Neuronal stem cell (in vitro differentiated cells): ENCODE data around the gene DEPDC5. TPM values are rescaled to one million over a fixed set of nuclear protein-coding genes. Genes with fewer than 3 reads are reported as not detected.
"Not testable (repeated sequence)": the region's sequence is repeated elsewhere in the genome, so short reads cannot be mapped to it uniquely, and the experiment has no call there.

ENCODE experiments used
- DNase-seq: peaks from one replicate; pipeline ENCODE4 v3.0.0-alpha.2; 2013; ENCODE audit warnings: low spot score
- H2AFZ ChIP-seq: one replicate; pipeline ENCODE4 v1.6.1; 2013; ENCODE audit warnings: mild to moderate bottlenecking, low read length, inconsistent platforms
- H2AK5ac ChIP-seq: 2 replicates; pipeline ENCODE4 v1.6.1; 2013; ENCODE audit warnings: low read depth, mild to moderate bottlenecking, inconsistent platforms, low read length, moderate library complexity, mixed read lengths
- H2BK120ac ChIP-seq: 2 replicates; pipeline ENCODE4 v1.6.1; 2013; ENCODE audit warnings: low read depth, mild to moderate bottlenecking, inconsistent platforms, low read length, moderate library complexity, mixed read lengths
- H2BK12ac ChIP-seq: one replicate; pipeline ENCODE4 v1.6.1; 2013; ENCODE audit warnings: low read length, inconsistent platforms
- H2BK15ac ChIP-seq: 2 replicates; pipeline ENCODE4 v1.6.1; 2013; ENCODE audit warnings: mild to moderate bottlenecking, low read length, inconsistent platforms, mixed read lengths
- H2BK5ac ChIP-seq: one replicate; pipeline ENCODE4 v1.6.1; 2013; ENCODE audit warnings: inconsistent platforms, mild to moderate bottlenecking, low read length, moderate library complexity
- H3K14ac ChIP-seq: one replicate; pipeline ENCODE4 v1.6.1; 2013; ENCODE audit warnings: low read length, inconsistent platforms
- H3K18ac ChIP-seq: 2 replicates; pipeline ENCODE4 v1.6.1; 2013; ENCODE audit warnings: low read length, inconsistent platforms
- H3K23ac ChIP-seq: 2 replicates; pipeline ENCODE4 v1.6.1; 2013; ENCODE audit warnings: low read depth, mild to moderate bottlenecking, mixed read lengths, low read length, inconsistent platforms; ENCODE audit not compliant: poor library complexity
- H3K27ac ChIP-seq: replicated peaks from 3 replicates; pipeline ENCODE4 v1.5.1; 2013; ENCODE audit warnings: low read length, inconsistent platforms
- H3K27me3 ChIP-seq, 3 experiments: 2 replicates each; pipeline ENCODE4 v1.6.1; 2013; ENCODE audit warnings: low read length in 3 of 3, mild to moderate bottlenecking in 2 of 3, inconsistent platforms in 1 of 3, low read depth in 1 of 3, mixed read lengths in 1 of 3, moderate library complexity in 1 of 3; ENCODE audit not compliant: control insufficient read depth in 3 of 3, insufficient read depth in 3 of 3
- H3K36me3 ChIP-seq, 2 donors: replicated peaks in 1 of 2; 2 replicates each; pipeline ENCODE4 v1.6.1; 2013; ENCODE audit warnings: low read length in 2 of 2; ENCODE audit not compliant: control insufficient read depth in 2 of 2, insufficient read depth in 2 of 2
- H3K4ac ChIP-seq: 2 replicates; pipeline ENCODE4 v1.6.1; 2013; ENCODE audit warnings: inconsistent platforms, mild to moderate bottlenecking, low read length, moderate library complexity
- H3K4me1 ChIP-seq, 2 donors: 1 replicate in 1 of 2; 2 replicates in 1 of 2; pipeline ENCODE4 v1.6.1; 2013; ENCODE audit warnings: low read length in 2 of 2, low read depth in 1 of 2; ENCODE audit not compliant: control insufficient read depth in 2 of 2, insufficient read depth in 1 of 2
- H3K4me2 ChIP-seq: one replicate; pipeline ENCODE4 v1.6.1; 2013; ENCODE audit warnings: mild to moderate bottlenecking, low read length, inconsistent platforms; ENCODE audit not compliant: insufficient read depth, poor library complexity, severe bottlenecking
- H3K4me3 ChIP-seq, 2 donors: 2 replicates each; pipeline ENCODE4 v1.5.1; 2013; ENCODE audit warnings: low read length in 2 of 2, mild to moderate bottlenecking in 2 of 2, inconsistent platforms in 1 of 2, moderate library complexity in 1 of 2
- H3K79me1 ChIP-seq: one replicate; pipeline ENCODE4 v1.6.1; 2013; ENCODE audit warnings: low read depth, mild to moderate bottlenecking, inconsistent platforms, low read length, moderate library complexity
- H3K9ac ChIP-seq: one replicate; pipeline ENCODE4 v1.6.1; 2013; ENCODE audit warnings: mild to moderate bottlenecking, low read depth, low read length, inconsistent platforms; ENCODE audit not compliant: poor library complexity
- H3K9me3 ChIP-seq, 2 donors: replicated peaks in 1 of 2; 2 replicates each; pipeline versions ENCODE3 to v1.6.1; 2013; ENCODE audit warnings: low read length in 2 of 2, mild to moderate bottlenecking in 2 of 2, inconsistent platforms in 1 of 2, low read depth in 1 of 2, mixed read lengths in 1 of 2, moderate library complexity in 1 of 2; ENCODE audit not compliant: control insufficient read depth in 2 of 2, insufficient read depth in 1 of 2
- H4K8ac ChIP-seq: one replicate; pipeline ENCODE4 v1.6.1; 2013; ENCODE audit warnings: low read depth, mild to moderate bottlenecking, inconsistent platforms, low read length, moderate library complexity
- H4K91ac ChIP-seq: one replicate; pipeline ENCODE4 v1.6.1; 2013; ENCODE audit warnings: low read length, low read depth, mild to moderate bottlenecking, inconsistent platforms; ENCODE audit not compliant: poor library complexity
- WGBS, 2 donors: extraction: QIAGEN DNeasy Blood & Tissue Kit; methylation state at CpG; one replicate each; pipeline ENCODE4 v1.1.7; 2013; ENCODE audit warnings: missing lambda C conversion rate in 2 of 2, mixed read lengths in 1 of 2; ENCODE audit not compliant: insufficient read length in 2 of 2, insufficient replicate concordance in 1 of 2; ENCODE audit errors: extremely low coverage in 2 of 2; 5-methylcytosine and 5-hydroxymethylcytosine counted together
- polyA plus RNA-seq, 2 experiments: library from polyadenylated mRNA; stranded (reverse); fragments of 200-250 nt; gene quantifications; one replicate each; pipeline ENCODE4 v1.2.3, GENCODE V29; 2013

Gene DEPDC5
- polyA plus RNA-seq (2013, experiment 1 of 2) = 8.5 TPM
- polyA plus RNA-seq (2013, experiment 2 of 2) = 7.8 TPM

- Histone ChIP-seq H3K14ac (no peak within 1 kb of the TSS), H3K36me3 (peaks cover 2 to 24% of the 10 kb centered on the region in 2 donors), H3K23ac (no peak within 1 kb of the TSS), H4K91ac (no peak within 1 kb of the TSS), H2BK5ac (peak within 1 kb of the TSS; percentile 7), H2BK15ac (no peak within 1 kb of the TSS), H3K9ac (peak within 1 kb of the TSS; percentile 53), H3K27me3 (no peaks in the 10 kb centered on the region), H3K4me1 (peaks cover 8 to 16% of the 10 kb centered on the region in 2 donors), H3K9me3 (no peaks in the 10 kb centered on the region), H3K79me1 (no peaks in the 10 kb centered on the region), H3K4ac (no peak within 1 kb of the TSS), H2BK12ac (no peak within 1 kb of the TSS), H3K4me3 (peak within 1 kb of the TSS; percentile 72 to 83), H2AK5ac (no peak within 1 kb of the TSS), H2AFZ (peak within 1 kb of the TSS; percentile 90), H3K4me2 (peak within 1 kb of the TSS; percentile 96), H4K8ac (no peak within 1 kb of the TSS), H3K27ac (peak within 1 kb of the TSS; percentile 91), H2BK120ac (no peak within 1 kb of the TSS), H3K18ac (peak within 1 kb of the TSS; percentile 66)
- peak; percentile 92 for DNase-seq
- WGBS, 2 donors = no CpG with 5 or more reads among the region's 65 CpGs
Observed at GRCh38 chr22:31753634-31754501, at the start of gene DEPDC5. Gene DEPDC5, plus strand, starts transcription at chr22:31754019. Its CDS starts 903 bp downstream, at chr22:31754922.

- H3K4me2 ChIP-seq = no peak overlapping the region
- no peaks in the 10 kb centered on the region for H3K27me3 ChIP-seq
- no peak overlapping the region for H2BK5ac ChIP-seq
- H2AK5ac ChIP-seq = no peak overlapping the region
- no peak overlapping the region for H3K18ac ChIP-seq
- no peak overlapping the region for H2AFZ ChIP-seq
- H2BK12ac ChIP-seq = no peak overlapping the region
- peaks cover 27 to 76% of the 10 kb centered on the region in 2 donors for H3K36me3 ChIP-seq
- H3K23ac ChIP-seq = no peak overlapping the region
- H3K27ac ChIP-seq = no peak overlapping the region
- H4K91ac ChIP-seq = no peak overlapping the region
- WGBS, 2 donors = no CpG with 5 or more reads among the region's 8 CpGs
- no peaks in the 10 kb centered on the region for H3K9me3 ChIP-seq
- DNase-seq = no peak
- no peak overlapping the region for H3K4me3 ChIP-seq
- peaks cover 1% of the 10 kb centered on the region for H3K79me1 ChIP-seq
- no peak overlapping the region for H3K9ac ChIP-seq
- H3K4ac ChIP-seq = no peak overlapping the region
- H2BK120ac ChIP-seq = no peak overlapping the region
- H4K8ac ChIP-seq = no peak overlapping the region
- no peak overlapping the region for H3K14ac ChIP-seq
- H3K4me1 ChIP-seq = no peaks in the 10 kb centered on the region
- no peak overlapping the region for H2BK15ac ChIP-seq
Observed at GRCh38 chr22:31707519-31707918, 46.3 kb upstream of the DEPDC5 start.

- not testable (repeated sequence) for H3K4me3 ChIP-seq, H4K91ac ChIP-seq, DNase-seq, H2AK5ac ChIP-seq, H2BK12ac ChIP-seq, H3K23ac ChIP-seq, H2BK120ac ChIP-seq, H3K9ac ChIP-seq, H2AFZ ChIP-seq, H3K9me3 ChIP-seq, H2BK5ac ChIP-seq, H3K79me1 ChIP-seq, H3K4ac ChIP-seq, H3K4me2 ChIP-seq, H3K14ac ChIP-seq, H3K27me3 ChIP-seq, H4K8ac ChIP-seq, H2BK15ac ChIP-seq, H3K18ac ChIP-seq, H3K4me1 ChIP-seq, H3K27ac ChIP-seq
- peaks cover 26 to 86% of the 10 kb centered on the region in 2 donors for H3K36me3 ChIP-seq
- no CpG with 5 or more reads among the region's 12 CpGs for WGBS, 2 donors
Observed at GRCh38 chr22:31711226-31711625, 42.6 kb upstream of the DEPDC5 start.

GRCh38 chr22:31715147-31715778 lies 38.6 kb upstream of the DEPDC5 start:
- Histone ChIP-seq H3K27ac (no peak overlapping the region), H2AFZ (no peak overlapping the region), H3K36me3 (peaks cover 27 to 92% of the 10 kb centered on the region in 2 donors), H3K9ac (no peak overlapping the region), H3K4me2 (no peak overlapping the region), H4K91ac (no peak overlapping the region), H2BK15ac (no peak overlapping the region), H3K14ac (no peak overlapping the region), H4K8ac (no peak overlapping the region), H3K79me1 (no peaks in the 10 kb centered on the region), H3K27me3 (no peaks in the 10 kb centered on the region), H2AK5ac (no peak overlapping the region), H3K23ac (no peak overlapping the region), H2BK12ac (no peak overlapping the region), H3K9me3 (no peaks in the 10 kb centered on the region), H2BK5ac (no peak overlapping the region), H3K4me3 (no peak overlapping the region), H3K4ac (no peak overlapping the region), H3K4me1 (no peaks in the 10 kb centered on the region), H3K18ac (no peak overlapping the region), H2BK120ac (no peak overlapping the region)
- no CpG with 5 or more reads among the region's 5 CpGs for WGBS, 2 donors
- DNase-seq = no peak
